Transverse colon (tissue), 4 donors: Measurements from ENCODE around the gene RPRD1B. TPM values are rescaled to one million over a fixed set of nuclear protein-coding genes. Genes with fewer than 3 reads are reported as not detected.

Experiments
- DNase-seq: peaks from one replicate; pipeline ENCODE4 v3.0.0-alpha.2; 2019
- H3K27ac ChIP-seq, 4 donors: fragments of 200-600 bp; sonication (generic); 2 replicates each; pipeline ENCODE4 v1.5.1; 2016 to 2018; ENCODE audit warnings: inconsistent platforms in 4 of 4
- H3K27me3 ChIP-seq: fragments of 200-600 bp; sonication (generic); 2 replicates; pipeline ENCODE4 v1.5.1; 2017; ENCODE audit warnings: inconsistent platforms
- H3K36me3 ChIP-seq, 4 donors: fragments of 200-600 bp; sonication (generic); 2 replicates each; pipeline ENCODE4 v1.5.1; 2017 to 2019; ENCODE audit warnings: inconsistent platforms in 4 of 4
- H3K4me1 ChIP-seq, 4 donors: fragments of 200-600 bp; sonication (generic); 2 replicates each; pipeline ENCODE4 v1.5.1; 2017 to 2020; ENCODE audit warnings: inconsistent platforms in 4 of 4
- H3K4me3 ChIP-seq, 4 donors: fragments of 200-600 bp; sonication (generic); 1 replicate in 1 of 4; 2 replicates in 3 of 4; pipeline versions ENCODE4 v1.5.1 to v1.6.1; 2017 to 2019; ENCODE audit warnings: inconsistent platforms in 4 of 4
- H3K9me3 ChIP-seq, 2 donors: fragments of 200-600 bp; sonication (generic); 2 replicates each; pipeline ENCODE4 v1.5.1; 2017 to 2019; ENCODE audit warnings: inconsistent platforms in 2 of 2
- EP300 ChIP-seq: sonication (generic); formaldehyde crosslinking; IDR thresholded peaks from one replicate; pipeline ENCODE4 v1.6.1; 2017; ENCODE audit warnings: antibody characterized with exemption, low read depth
- POLR2A ChIP-seq: fragments of 450-650 bp; IDR thresholded peaks from one replicate; pipeline ENCODE4 v1.6.1; 2016; ENCODE audit warnings: antibody characterized with exemption, mild to moderate bottlenecking, moderate library complexity
- POLR2AphosphoS5 ChIP-seq, 3 donors: sonication (generic); formaldehyde crosslinking; IDR thresholded peaks; one replicate each; pipeline ENCODE4 v1.6.1; 2016; ENCODE audit warnings: antibody characterized with exemption in 3 of 3
- WGBS, 2 donors: methylation state at CpG; one replicate each; pipeline ENCODE4 v1.1.5; 2018; ENCODE audit warnings: low coverage in 1 of 2; 5-methylcytosine and 5-hydroxymethylcytosine counted together
- in situ Hi-C, 4 donors: fragments of 200-750 bp; cut with MboI; loops; one replicate each; pipeline versions ENCODE4 v1.15.0 to v1.15.1; 2017; ENCODE audit warnings: low sequenced_read_pairs in 3 of 4, low pct_ligation_motif_present in 1 of 4, low pct_unique_long_range_greater_than_20kb in 1 of 4
- intact Hi-C: fragments of 100-400 bp; cut with DNase I; formaldehyde crosslinking; loops from one replicate; pipeline ENCODE4 v1.15.1; 2023; ENCODE audit warnings: low total_unique reads
- total RNA-seq, 4 donors: library from RNA; depleted of rRNA; stranded (reverse); fragments of >200 nt; gene quantifications; one replicate each; pipeline ENCODE4 v1.1.0, GENCODE V29; 2016
- TF ChIP-seq, protein P1 (sequence below), 5 experiments: fragments of 200-600 bp in 3 of 5; fragments of 450-650 bp in 2 of 5; sonication (generic) in 3 of 5; IDR thresholded peaks; 1 replicate in 2 of 5; 2 replicates in 3 of 5; pipeline ENCODE4 v1.5.1; 2016 to 2017; ENCODE audit warnings: antibody characterized with exemption in 5 of 5, inconsistent platforms in 3 of 5, mild to moderate bottlenecking in 2 of 5, moderate library complexity in 1 of 5

Gene RPRD1B
- total RNA-seq, 4 donors from 2014 or later: 16.5 to 35.9 (median 21.0) TPM

GRCh38 chr20:38127920-38128528, 94.5 kb downstream of the RPRD1B start:
- TF ChIP-seq, protein P1, sequence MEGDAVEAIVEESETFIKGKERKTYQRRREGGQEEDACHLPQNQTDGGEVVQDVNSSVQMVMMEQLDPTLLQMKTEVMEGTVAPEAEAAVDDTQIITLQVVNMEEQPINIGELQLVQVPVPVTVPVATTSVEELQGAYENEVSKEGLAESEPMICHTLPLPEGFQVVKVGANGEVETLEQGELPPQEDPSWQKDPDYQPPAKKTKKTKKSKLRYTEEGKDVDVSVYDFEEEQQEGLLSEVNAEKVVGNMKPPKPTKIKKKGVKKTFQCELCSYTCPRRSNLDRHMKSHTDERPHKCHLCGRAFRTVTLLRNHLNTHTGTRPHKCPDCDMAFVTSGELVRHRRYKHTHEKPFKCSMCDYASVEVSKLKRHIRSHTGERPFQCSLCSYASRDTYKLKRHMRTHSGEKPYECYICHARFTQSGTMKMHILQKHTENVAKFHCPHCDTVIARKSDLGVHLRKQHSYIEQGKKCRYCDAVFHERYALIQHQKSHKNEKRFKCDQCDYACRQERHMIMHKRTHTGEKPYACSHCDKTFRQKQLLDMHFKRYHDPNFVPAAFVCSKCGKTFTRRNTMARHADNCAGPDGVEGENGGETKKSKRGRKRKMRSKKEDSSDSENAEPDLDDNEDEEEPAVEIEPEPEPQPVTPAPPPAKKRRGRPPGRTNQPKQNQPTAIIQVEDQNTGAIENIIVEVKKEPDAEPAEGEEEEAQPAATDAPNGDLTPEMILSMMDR (IDR thresholded peaks at IDR 0.05): no peak
- no peak for TF ChIP-seq POLR2A
- TF ChIP-seq EP300: no peak
- no peak for TF ChIP-seq POLR2AphosphoS5 (IDR thresholded peaks at IDR 0.05)
- Histone ChIP-seq H3K27me3 (no peaks in the 10 kb centered on the region), H3K4me3 (no peak overlapping the region), H3K27ac (peak overlapping the region; percentile 2 to 80 (median 67)), H3K9me3 (no peaks in the 10 kb centered on the region), H3K36me3 (no peaks in the 10 kb centered on the region), H3K4me1 (peaks cover 7 to 30% (median 23%) of the 10 kb centered on the region in 4 donors)
- in situ Hi-C loops (no loop called here), intact Hi-C loops (no loop called here)
- DNase-seq: no peak
- 70 to 89% methylated on average over 7 to 9 of the region's 9 CpGs for WGBS, 2 donors

GRCh38 chr20:38128691-38129090, 95.1 kb downstream of the RPRD1B start:
- no peak overlapping the region for H3K27ac ChIP-seq
- in situ Hi-C loops: no loop called here
- TF ChIP-seq, protein P1 (IDR thresholded peaks at IDR 0.05): no peak
- TF ChIP-seq POLR2AphosphoS5 (IDR thresholded peaks at IDR 0.05): no peak
- no peak for TF ChIP-seq EP300
- no peak for TF ChIP-seq POLR2A
- intact Hi-C loops: no loop called here
- no peaks in the 10 kb centered on the region for H3K27me3 ChIP-seq
- H3K36me3 ChIP-seq: no peaks in the 10 kb centered on the region
- peaks cover 7 to 26% (median 22%) of the 10 kb centered on the region in 4 donors for H3K4me1 ChIP-seq
- no peak for DNase-seq
- WGBS, 2 donors: 95% methylated on average over 2 of the region's 2 CpGs; no CpG with 5 or more reads in 1 of the 2 donors
- no peaks in the 10 kb centered on the region for H3K9me3 ChIP-seq
- no peak overlapping the region for H3K4me3 ChIP-seq

GRCh38 chr20:38129248-38129865, 95.8 kb downstream of the RPRD1B start:
- WGBS, 2 donors: 93% methylated on average over 6 of the region's 6 CpGs; no CpG with 5 or more reads in 1 of the 2 donors
- TF ChIP-seq POLR2A (no peak), POLR2AphosphoS5 (IDR thresholded peaks at IDR 0.05) (no peak), EP300 (no peak)
- TF ChIP-seq, protein P1 (IDR thresholded peaks at IDR 0.05): no peak
- H3K4me3 ChIP-seq: no peak overlapping the region
- in situ Hi-C loops: no loop called here
- no peak overlapping the region for H3K27ac ChIP-seq
- no peaks in the 10 kb centered on the region for H3K36me3 ChIP-seq
- no peak for DNase-seq
- no peaks in the 10 kb centered on the region for H3K27me3 ChIP-seq
- H3K4me1 ChIP-seq: peaks cover 7 to 26% (median 22%) of the 10 kb centered on the region in 4 donors
- H3K9me3 ChIP-seq: no peaks in the 10 kb centered on the region
- intact Hi-C loops: no loop called here

GRCh38 chr20:38129893-38130609, 96.5 kb downstream of the RPRD1B start:
- DNase-seq: no peak
- 84 to 89% methylated on average over 5 to 14 of the region's 15 CpGs for WGBS, 2 donors
- intact Hi-C loops: no loop called here
- H3K27ac ChIP-seq: no peak overlapping the region
- peaks cover 7 to 24% (median 20%) of the 10 kb centered on the region in 4 donors for H3K4me1 ChIP-seq
- in situ Hi-C loops: no loop called here
- no peak overlapping the region for H3K4me3 ChIP-seq
- no peak for TF ChIP-seq POLR2AphosphoS5 (IDR thresholded peaks at IDR 0.05)
- no peak for TF ChIP-seq EP300
- TF ChIP-seq, protein P1 (IDR thresholded peaks at IDR 0.05): no peak
- TF ChIP-seq POLR2A: no peak
- H3K9me3 ChIP-seq: no peaks in the 10 kb centered on the region
- H3K36me3 ChIP-seq: no peaks in the 10 kb centered on the region
- H3K27me3 ChIP-seq: no peaks in the 10 kb centered on the region
